Osteoblast (primary cell): ENCODE results near the gene CGNL1. TPM values are rescaled to one million over a fixed set of nuclear protein-coding genes. Genes with fewer than 3 reads are reported as not detected.

Source experiments
- DNase-seq: peaks from one replicate; pipeline ENCODE4 v3.0.0; 2011; ENCODE audit warnings: low spot score, mixed read lengths; ENCODE audit not compliant: insufficient read length; ENCODE audit errors: missing footprints
- H2AFZ ChIP-seq: 2 replicates; pipeline ENCODE4 v1.6.0; 2011; ENCODE audit warnings: mild to moderate bottlenecking, low read length
- H3K27ac ChIP-seq: 2 replicates; pipeline ENCODE4 v1.5.1; 2011; ENCODE audit warnings: mild to moderate bottlenecking, low read depth, low read length, moderate library complexity
- H3K27me3 ChIP-seq: 2 replicates; pipeline ENCODE4 v1.6.0; 2012; ENCODE audit warnings: mild to moderate bottlenecking, control low read depth, inconsistent platforms, low read length, moderate library complexity; ENCODE audit not compliant: insufficient read depth
- H3K36me3 ChIP-seq: 2 replicates; pipeline ENCODE4 v1.5.1; 2011; ENCODE audit warnings: mild to moderate bottlenecking, low read length, control low read depth, moderate library complexity; ENCODE audit not compliant: insufficient read depth
- H3K4me1 ChIP-seq: 2 replicates; pipeline ENCODE4 v1.5.1; 2011; ENCODE audit warnings: mild to moderate bottlenecking, low read length, control low read depth, moderate library complexity; ENCODE audit not compliant: insufficient read depth
- H3K4me2 ChIP-seq: 2 replicates; pipeline ENCODE4 v1.6.0; 2011; ENCODE audit warnings: mild to moderate bottlenecking, low read length; ENCODE audit not compliant: insufficient read depth
- H3K4me3 ChIP-seq: fragments of 200-600 bp; sonication (generic); 3 replicates; pipeline ENCODE4 v1.5.1; 2012; ENCODE audit warnings: mild to moderate bottlenecking, low read length, inconsistent platforms; ENCODE audit not compliant: insufficient read depth
- H3K79me2 ChIP-seq: 2 replicates; pipeline ENCODE4 v1.6.0; 2012; ENCODE audit warnings: mild to moderate bottlenecking, low read length, control low read depth, inconsistent platforms; ENCODE audit not compliant: insufficient read depth
- H3K9me3 ChIP-seq: 2 replicates; pipeline ENCODE4 v1.5.1; 2011; ENCODE audit warnings: low read depth, low read length, control low read depth
- H4K20me1 ChIP-seq: 2 replicates; pipeline ENCODE4 v1.6.0; 2012; ENCODE audit warnings: mild to moderate bottlenecking, low read length, control low read depth; ENCODE audit not compliant: insufficient read depth
- total RNA-seq: library from RNA; depleted of rRNA; stranded (reverse); fragments of >200 nt; gene quantifications from 2 replicates; pipeline ENCODE4 v1.2.3, GENCODE V29; 2012
- TF ChIP-seq, protein P1 (sequence below): IDR thresholded peaks from 2 replicates; pipeline ENCODE4 v1.5.1; 2011; ENCODE audit warnings: mild to moderate bottlenecking, low read depth, low read length, moderate library complexity; ENCODE audit errors: extremely low read depth

Gene CGNL1
- total RNA-seq, 1 donor: 1.1 TPM

DNA sequence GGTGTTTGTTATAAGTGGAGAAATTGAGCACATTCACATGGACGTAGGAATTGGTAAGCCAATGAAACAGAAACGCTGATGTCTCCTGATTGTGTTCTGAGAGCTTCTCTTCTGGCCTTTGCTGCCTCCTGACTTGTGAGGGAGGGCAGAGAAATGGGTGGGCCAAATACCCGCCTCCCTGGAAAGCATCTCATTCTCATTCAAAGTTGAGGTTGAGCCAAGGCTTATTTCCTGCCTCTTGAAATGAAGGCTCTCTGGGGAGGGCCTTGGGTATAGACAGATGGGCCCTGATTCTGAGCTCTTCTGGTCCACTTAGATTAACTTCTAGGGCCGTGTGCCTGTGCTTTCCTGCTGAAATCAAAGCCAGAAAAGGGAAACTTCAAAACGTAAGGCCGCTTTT, 158.0 kb downstream of the CGNL1 start:
- H3K4me1 ChIP-seq: peaks cover 14% of the 10 kb centered on the region
- TF ChIP-seq, protein P1, sequence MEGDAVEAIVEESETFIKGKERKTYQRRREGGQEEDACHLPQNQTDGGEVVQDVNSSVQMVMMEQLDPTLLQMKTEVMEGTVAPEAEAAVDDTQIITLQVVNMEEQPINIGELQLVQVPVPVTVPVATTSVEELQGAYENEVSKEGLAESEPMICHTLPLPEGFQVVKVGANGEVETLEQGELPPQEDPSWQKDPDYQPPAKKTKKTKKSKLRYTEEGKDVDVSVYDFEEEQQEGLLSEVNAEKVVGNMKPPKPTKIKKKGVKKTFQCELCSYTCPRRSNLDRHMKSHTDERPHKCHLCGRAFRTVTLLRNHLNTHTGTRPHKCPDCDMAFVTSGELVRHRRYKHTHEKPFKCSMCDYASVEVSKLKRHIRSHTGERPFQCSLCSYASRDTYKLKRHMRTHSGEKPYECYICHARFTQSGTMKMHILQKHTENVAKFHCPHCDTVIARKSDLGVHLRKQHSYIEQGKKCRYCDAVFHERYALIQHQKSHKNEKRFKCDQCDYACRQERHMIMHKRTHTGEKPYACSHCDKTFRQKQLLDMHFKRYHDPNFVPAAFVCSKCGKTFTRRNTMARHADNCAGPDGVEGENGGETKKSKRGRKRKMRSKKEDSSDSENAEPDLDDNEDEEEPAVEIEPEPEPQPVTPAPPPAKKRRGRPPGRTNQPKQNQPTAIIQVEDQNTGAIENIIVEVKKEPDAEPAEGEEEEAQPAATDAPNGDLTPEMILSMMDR: no peak
- H3K27ac ChIP-seq: no peak overlapping the region
- H3K79me2 ChIP-seq: no peaks in the 10 kb centered on the region
- H4K20me1 ChIP-seq: no peaks in the 10 kb centered on the region
- DNase-seq: no peak
- H2AFZ ChIP-seq: no peak overlapping the region
- no peaks in the 10 kb centered on the region for H3K9me3 ChIP-seq
- no peaks in the 10 kb centered on the region for H3K36me3 ChIP-seq
- H3K4me3 ChIP-seq: no peak overlapping the region
- peaks cover 15% of the 10 kb centered on the region for H3K27me3 ChIP-seq
- no peak overlapping the region for H3K4me2 ChIP-seq

DNA sequence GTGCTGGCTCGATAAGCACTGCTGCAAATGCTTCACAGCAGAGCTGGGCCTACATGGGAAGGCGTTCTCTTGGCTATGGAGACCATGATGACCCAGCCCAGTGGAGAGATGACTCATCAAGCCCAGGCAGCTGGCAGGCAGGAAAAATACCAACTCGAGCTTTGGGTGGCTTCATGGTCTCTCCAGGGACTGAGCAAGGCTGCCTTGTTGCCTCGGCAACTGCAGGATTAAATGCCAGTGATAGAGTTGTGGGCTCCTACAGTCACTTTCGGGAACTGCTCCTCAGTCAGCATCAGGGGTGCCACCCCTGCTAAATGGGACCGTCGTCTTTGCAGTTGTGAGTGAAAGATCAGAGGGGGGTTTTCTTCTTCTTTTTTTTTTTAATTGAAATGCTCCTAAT, 160.8 kb downstream of the CGNL1 start:
- DNase-seq: peak; percentile 95
- peak overlapping the region; percentile 54 for H3K4me2 ChIP-seq
- no peaks in the 10 kb centered on the region for H4K20me1 ChIP-seq
- peaks cover 14% of the 10 kb centered on the region for H3K4me1 ChIP-seq
- peaks cover 5% of the 10 kb centered on the region for H3K27me3 ChIP-seq
- peak overlapping the region; percentile 1 for H3K4me3 ChIP-seq
- peak overlapping the region; percentile 34 for H2AFZ ChIP-seq
- no peaks in the 10 kb centered on the region for H3K36me3 ChIP-seq
- H3K9me3 ChIP-seq: no peaks in the 10 kb centered on the region
- H3K79me2 ChIP-seq: no peaks in the 10 kb centered on the region
- TF ChIP-seq, protein P1: peak; percentile 23
- peak overlapping the region; percentile 13 for H3K27ac ChIP-seq

GRCh38 chr15:57537488-57538264, 161.4 kb downstream of the CGNL1 start:
- peaks cover 14% of the 10 kb centered on the region for H3K4me1 ChIP-seq
- no peaks in the 10 kb centered on the region for H3K36me3 ChIP-seq
- no peaks in the 10 kb centered on the region for H3K9me3 ChIP-seq
- H3K4me3 ChIP-seq: peak overlapping the region; percentile 1
- H3K27me3 ChIP-seq: peaks cover 6% of the 10 kb centered on the region
- H3K79me2 ChIP-seq: no peaks in the 10 kb centered on the region
- H3K27ac ChIP-seq: peak overlapping the region; percentile 13
- TF ChIP-seq, protein P1: no peak
- no peaks in the 10 kb centered on the region for H4K20me1 ChIP-seq
- peak; percentile 46 for DNase-seq
- peak overlapping the region; percentile 54 for H3K4me2 ChIP-seq
- no peak overlapping the region for H2AFZ ChIP-seq

- no peaks in the 10 kb centered on the region for H3K9me3 ChIP-seq
- H3K36me3 ChIP-seq: no peaks in the 10 kb centered on the region
- TF ChIP-seq, protein P1: no peak
- H3K4me2 ChIP-seq: no peak overlapping the region
- no peak overlapping the region for H3K27ac ChIP-seq
- H3K4me3 ChIP-seq: no peak overlapping the region
- peaks cover 9% of the 10 kb centered on the region for H3K27me3 ChIP-seq
- no peak for DNase-seq
- no peaks in the 10 kb centered on the region for H3K79me2 ChIP-seq
- H3K4me1 ChIP-seq: peaks cover 14% of the 10 kb centered on the region
- H4K20me1 ChIP-seq: no peaks in the 10 kb centered on the region
- H2AFZ ChIP-seq: no peak overlapping the region
These were observed 161.9 kb downstream of the CGNL1 start for GRCh38 chr15:57538265-57538529.
